T-cell (primary cell): ENCODE results near the gene ZNF254. TPM values are rescaled to one million over a fixed set of nuclear protein-coding genes. Genes with fewer than 3 reads are reported as not detected.

Experiments used
- ATAC-seq, 4 experiments: fragments of 200-7000 bp in 3 of 4; fragments of 150-1000 bp in 1 of 4; cut with Tn5 transposase; replicated peaks in 1 of 4; 1 replicate in 3 of 4; 2 replicates in 1 of 4; pipeline ENCODE4 v1.10.0; 2021; ENCODE audit warnings: moderate library complexity in 3 of 4, mild to moderate bottlenecking in 2 of 4, moderate number of reproducible peaks in 1 of 4
- CTCF ChIA-PET, 2 donors: fragments of 300-600 bp; sonication (Branson Sonifier 250); formaldehyde crosslinking; loops; one replicate each; lab custom pipeline; 2022; ENCODE audit warnings: antibody characterized with exemption in 2 of 2; lab: Charles Lee
- POLR2A ChIA-PET, 2 donors: fragments of 300-600 bp; sonication (Branson Sonifier 250); formaldehyde crosslinking; loops; one replicate each; lab custom pipeline; 2022; ENCODE audit warnings: antibody characterized with exemption in 2 of 2; lab: Charles Lee
- DNase-seq, 35 experiments: peaks; one replicate each; pipeline versions ENCODE4 v3.0.0 to v3.0.0-alpha.2; 2013 to 2023
- H3K27ac ChIP-seq: one replicate; pipeline ENCODE4 v1.5.1; 2013; ENCODE audit warnings: low read length
- H3K27me3 ChIP-seq, 2 experiments: replicated peaks in 1 of 2; 1 replicate in 1 of 2; 2 replicates in 1 of 2; pipeline versions ENCODE4 v1.6.1 to v1.7.0; 2013; ENCODE audit warnings: low read length in 1 of 2, mixed read lengths in 1 of 2; ENCODE audit not compliant: control insufficient read depth in 2 of 2, insufficient read depth in 2 of 2; ENCODE audit errors: extremely low read depth in 1 of 2
- H3K36me3 ChIP-seq, 2 donors: 1 replicate in 1 of 2; 2 replicates in 1 of 2; pipeline versions ENCODE4 v1.6.1 to v1.7.0; 2013; ENCODE audit warnings: low read length in 1 of 2; ENCODE audit not compliant: control insufficient read depth in 2 of 2, insufficient read depth in 1 of 2; ENCODE audit errors: extremely low read depth in 1 of 2
- H3K4me1 ChIP-seq, 2 experiments: 1 replicate in 1 of 2; 2 replicates in 1 of 2; pipeline versions ENCODE4 v1.6.1 to v1.7.0; 2013; ENCODE audit warnings: low read length in 2 of 2, mixed read lengths in 1 of 2; ENCODE audit not compliant: insufficient read depth in 2 of 2, control insufficient read depth in 1 of 2; ENCODE audit errors: extremely low read depth in 1 of 2
- H3K4me3 ChIP-seq, 2 donors: 1 replicate in 1 of 2; 2 replicates in 1 of 2; pipeline versions ENCODE4 v1.5.1 to v1.7.0; 2013; ENCODE audit warnings: mild to moderate bottlenecking in 2 of 2, low read length in 1 of 2, moderate library complexity in 1 of 2; ENCODE audit not compliant: control insufficient read depth in 1 of 2; ENCODE audit errors: extremely low read depth in 1 of 2
- H3K9me3 ChIP-seq: 2 replicates; pipeline ENCODE4 v1.7.0; 2013
- H3K27ac Mint-ChIP-seq, 2 donors: one replicate each; pipeline ENCODE4 v1.8.0; 2020 to 2021; ENCODE audit warnings: mild to moderate bottlenecking in 2 of 2, mixed read lengths in 2 of 2
- H3K27me3 Mint-ChIP-seq, 2 donors: one replicate each; pipeline ENCODE4 v1.8.0; 2021 to 2022; ENCODE audit warnings: mixed read lengths in 2 of 2
- H3K36me3 Mint-ChIP-seq: one replicate; pipeline ENCODE4 v1.8.0; 2021; ENCODE audit warnings: mixed read lengths
- H3K4me1 Mint-ChIP-seq, 3 donors: one replicate each; pipeline ENCODE4 v1.8.0; 2020 to 2022; ENCODE audit warnings: mixed read lengths in 3 of 3, mild to moderate bottlenecking in 1 of 3
- H3K4me3 Mint-ChIP-seq, 3 donors: one replicate each; pipeline ENCODE4 v1.8.0; 2020 to 2022; ENCODE audit warnings: mild to moderate bottlenecking in 3 of 3, mixed read lengths in 3 of 3, moderate library complexity in 3 of 3
- H3K9me3 Mint-ChIP-seq, 3 donors: one replicate each; pipeline ENCODE4 v1.8.0; 2020 to 2022; ENCODE audit warnings: mixed read lengths in 3 of 3
- WGBS: methylation state at CpG from one replicate; pipeline ENCODE4 v1.1.5; 2013; ENCODE audit warnings: missing lambda C conversion rate; ENCODE audit not compliant: insufficient coverage; 5-methylcytosine and 5-hydroxymethylcytosine counted together
- total RNA-seq, 35 experiments: library from RNA in 6 of 35; stranded (reverse) in 6 of 35; fragments of 120-200 nt in 1 of 35; gene quantifications; one replicate each; pipeline versions ENCODE4 v1.2.1 to v1.2.4 and lab custom pipeline; 2013 to 2026

The ZNF254 gene
- total RNA-seq, 5 donors from 2014 or later (not counting 1 experiment from before 2014, with no cell fraction given): 9.8 to 15.4 (median 13.8) TPM

GRCh38 chr19:24159707-24160106 is 72.7 kb downstream of the ZNF254 start:
- ChIA-PET CTCF (no interaction called here), POLR2A (no interaction called here)
- no peak for ATAC-seq
- H3K9me3 Mint-ChIP-seq: peaks cover 27 to 60% (median 43%) of the 10 kb centered on the region in 3 donors
- peaks cover 2% of the 10 kb centered on the region for H3K9me3 ChIP-seq
- no peaks in the 10 kb centered on the region for H3K4me1 ChIP-seq
- H3K27ac Mint-ChIP-seq: no peak overlapping the region
- no peak overlapping the region for H3K27ac ChIP-seq
- no peaks in the 10 kb centered on the region for H3K27me3 Mint-ChIP-seq
- no peak overlapping the region for H3K4me3 Mint-ChIP-seq
- H3K4me3 ChIP-seq: no peak overlapping the region
- H3K27me3 ChIP-seq: no peaks in the 10 kb centered on the region
- DNase-seq: no peak
- H3K36me3 ChIP-seq: no peaks in the 10 kb centered on the region
- H3K4me1 Mint-ChIP-seq: no peaks in the 10 kb centered on the region
- WGBS: no CpG with 5 or more reads among the region's 2 CpGs
- peaks cover 32% of the 10 kb centered on the region for H3K36me3 Mint-ChIP-seq

GRCh38 chr19:24166055-24166454 is 79.1 kb downstream of the ZNF254 start:
- POLR2A ChIA-PET: no interaction called here
- 83% methylated on average over 1 of the region's 3 CpGs for WGBS
- H3K36me3 Mint-ChIP-seq: peaks cover 16% of the 10 kb centered on the region
- DNase-seq: no peak
- no peaks in the 10 kb centered on the region for H3K9me3 ChIP-seq
- no peak overlapping the region for H3K27ac ChIP-seq
- no peak overlapping the region for H3K4me3 ChIP-seq
- no peaks in the 10 kb centered on the region for H3K36me3 ChIP-seq
- no peak overlapping the region for H3K4me3 Mint-ChIP-seq
- CTCF ChIA-PET: no interaction called here
- H3K27me3 ChIP-seq: no peaks in the 10 kb centered on the region
- no peaks in the 10 kb centered on the region for H3K4me1 ChIP-seq
- no peaks in the 10 kb centered on the region for H3K27me3 Mint-ChIP-seq
- no peaks in the 10 kb centered on the region for H3K4me1 Mint-ChIP-seq
- H3K9me3 Mint-ChIP-seq: peaks cover 24 to 77% (median 66%) of the 10 kb centered on the region in 3 donors
- ATAC-seq: no peak
- H3K27ac Mint-ChIP-seq: no peak overlapping the region

- ChIA-PET CTCF (no interaction called here), POLR2A (no interaction called here)
- Mint-ChIP-seq H3K27ac (no peak overlapping the region), H3K4me3 (no peak overlapping the region), H3K9me3 (peaks cover 7 to 52% (median 36%) of the 10 kb centered on the region in 3 donors), H3K27me3 (no peaks in the 10 kb centered on the region), H3K4me1 (no peaks in the 10 kb centered on the region), H3K36me3 (peaks cover 6% of the 10 kb centered on the region)
- no peaks in the 10 kb centered on the region for H3K9me3 ChIP-seq
- WGBS: no CpG with 5 or more reads among the region's 2 CpGs
- H3K4me3 ChIP-seq: no peak overlapping the region
- no peak for ATAC-seq
- H3K4me1 ChIP-seq: no peaks in the 10 kb centered on the region
- no peaks in the 10 kb centered on the region for H3K36me3 ChIP-seq
- DNase-seq: no peak
- peaks cover 0 to 8% of the 10 kb centered on the region in 2 experiments for H3K27me3 ChIP-seq
- no peak overlapping the region for H3K27ac ChIP-seq
Measured at GRCh38 chr19:24173882-24174281, 86.9 kb downstream of the ZNF254 start.

- Histone ChIP-seq H3K4me3 (no peak overlapping the region), H3K4me1 (no peaks in the 10 kb centered on the region), H3K27me3 (peaks cover 0 to 8% of the 10 kb centered on the region in 2 experiments), H3K27ac (no peak overlapping the region), H3K36me3 (no peaks in the 10 kb centered on the region), H3K9me3 (no peaks in the 10 kb centered on the region)
- Mint-ChIP-seq H3K27me3 (peaks cover 0 to 3% of the 10 kb centered on the region in 2 donors), H3K9me3 (peaks cover 7 to 50% (median 22%) of the 10 kb centered on the region in 3 donors), H3K4me1 (no peaks in the 10 kb centered on the region), H3K4me3 (no peak overlapping the region), H3K36me3 (peaks cover 2% of the 10 kb centered on the region), H3K27ac (no peak overlapping the region)
- no peak for DNase-seq
- WGBS: 84% methylated on average over 9 of the region's 18 CpGs
- no peak for ATAC-seq
- ChIA-PET POLR2A (no interaction called here), CTCF (no interaction called here)
Measured at GRCh38 chr19:24177686-24178085, 90.7 kb downstream of the ZNF254 start.

DNA sequence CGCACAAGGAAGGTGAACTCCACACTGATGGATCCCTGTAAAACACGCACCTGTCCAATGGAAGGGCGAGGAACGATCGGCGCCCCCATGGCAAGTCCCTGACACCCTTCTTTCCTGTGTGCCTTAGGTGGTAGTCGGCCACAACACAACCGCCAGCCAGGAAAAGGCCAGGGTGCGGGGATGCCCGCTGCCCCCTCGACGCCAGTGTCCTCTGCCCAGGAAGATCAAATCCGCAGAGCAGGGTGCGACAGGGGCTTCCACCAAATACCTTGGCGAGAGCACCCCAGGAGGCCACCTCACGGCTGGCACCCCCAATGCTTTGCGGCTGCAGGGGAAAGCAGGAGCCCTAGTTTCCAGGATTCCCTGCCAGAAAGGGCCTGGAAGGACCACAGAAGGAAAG is 91.2 kb downstream of the ZNF254 start:
- ATAC-seq (no peak), DNase-seq (no peak)
- Histone ChIP-seq H3K27ac (no peak overlapping the region), H3K36me3 (no peaks in the 10 kb centered on the region), H3K9me3 (no peaks in the 10 kb centered on the region), H3K27me3 (peaks cover 0 to 8% of the 10 kb centered on the region in 2 experiments), H3K4me1 (no peaks in the 10 kb centered on the region), H3K4me3 (no peak overlapping the region)
- WGBS: 90% methylated on average over 17 of the region's 17 CpGs
- CTCF ChIA-PET: no interaction called here
- H3K36me3 Mint-ChIP-seq: peaks cover 2% of the 10 kb centered on the region
- peaks cover 0 to 3% of the 10 kb centered on the region in 2 donors for H3K27me3 Mint-ChIP-seq
- H3K4me1 Mint-ChIP-seq: no peaks in the 10 kb centered on the region
- H3K27ac Mint-ChIP-seq: no peak overlapping the region
- POLR2A ChIA-PET: no interaction called here
- H3K4me3 Mint-ChIP-seq: no peak overlapping the region
- H3K9me3 Mint-ChIP-seq: peaks cover 7 to 49% (median 22%) of the 10 kb centered on the region in 3 donors

Other genes with a start within 250 kb of the ZNF254 start
- gene ZNF726, start 172.3 kb upstream of the ZNF254 start, total RNA-seq: 1 to 10 TPM; 2.6 to 4.7 (median 3.3) TPM